Ishikawa (cell line): ENCODE data around the gene PDE11A.

Experiments used
- CEBPB ChIP-seq: IDR thresholded peaks from 2 replicates; pipeline ENCODE4 v1.6.1; 2012
- CREB1 ChIP-seq: IDR thresholded peaks from 2 replicates; pipeline ENCODE4 v1.6.1; 2012; ENCODE audit warnings: low read depth
- EGR1 ChIP-seq: IDR thresholded peaks from 2 replicates; pipeline ENCODE4 v1.6.1; 2012
- EP300 ChIP-seq: IDR thresholded peaks from 2 replicates; pipeline ENCODE4 v1.6.1; 2012; ENCODE audit warnings: borderline replicate concordance
- FOXM1 ChIP-seq: IDR thresholded peaks from 2 replicates; pipeline ENCODE4 v1.6.1; 2012; ENCODE audit warnings: low read depth, borderline replicate concordance
- NFIC ChIP-seq: IDR thresholded peaks from 2 replicates; pipeline ENCODE4 v1.6.1; 2012
- RAD21 ChIP-seq: IDR thresholded peaks from 2 replicates; pipeline ENCODE4 v1.6.1; 2012; ENCODE audit warnings: low read depth
- TAF1 ChIP-seq: IDR thresholded peaks from 2 replicates; pipeline ENCODE4 v1.6.1; 2012; ENCODE audit warnings: low read depth, mild to moderate bottlenecking
- TCF12 ChIP-seq: IDR thresholded peaks from 2 replicates; pipeline ENCODE4 v1.6.1; 2012; ENCODE audit warnings: low read depth
- TEAD4 ChIP-seq: IDR thresholded peaks from 2 replicates; pipeline ENCODE4 v1.6.1; 2012
- YY1 ChIP-seq: IDR thresholded peaks from 2 replicates; pipeline ENCODE4 v1.6.1; 2012; ENCODE audit warnings: low read depth
- ZBTB7A ChIP-seq: IDR thresholded peaks from 2 replicates; pipeline ENCODE4 v1.6.1; 2012; ENCODE audit warnings: low read depth
- TF ChIP-seq, protein P1 (sequence below): IDR thresholded peaks from 2 replicates; pipeline ENCODE4 v1.6.1; 2012
- TF ChIP-seq, protein P2 (sequence below): IDR thresholded peaks from 2 replicates; pipeline ENCODE4 v1.6.1; 2012; ENCODE audit warnings: low read depth, mild to moderate bottlenecking
- TF ChIP-seq, protein P3 (sequence below): IDR thresholded peaks from 2 replicates; pipeline ENCODE4 v1.6.1; 2012

The PDE11A gene

DNA sequence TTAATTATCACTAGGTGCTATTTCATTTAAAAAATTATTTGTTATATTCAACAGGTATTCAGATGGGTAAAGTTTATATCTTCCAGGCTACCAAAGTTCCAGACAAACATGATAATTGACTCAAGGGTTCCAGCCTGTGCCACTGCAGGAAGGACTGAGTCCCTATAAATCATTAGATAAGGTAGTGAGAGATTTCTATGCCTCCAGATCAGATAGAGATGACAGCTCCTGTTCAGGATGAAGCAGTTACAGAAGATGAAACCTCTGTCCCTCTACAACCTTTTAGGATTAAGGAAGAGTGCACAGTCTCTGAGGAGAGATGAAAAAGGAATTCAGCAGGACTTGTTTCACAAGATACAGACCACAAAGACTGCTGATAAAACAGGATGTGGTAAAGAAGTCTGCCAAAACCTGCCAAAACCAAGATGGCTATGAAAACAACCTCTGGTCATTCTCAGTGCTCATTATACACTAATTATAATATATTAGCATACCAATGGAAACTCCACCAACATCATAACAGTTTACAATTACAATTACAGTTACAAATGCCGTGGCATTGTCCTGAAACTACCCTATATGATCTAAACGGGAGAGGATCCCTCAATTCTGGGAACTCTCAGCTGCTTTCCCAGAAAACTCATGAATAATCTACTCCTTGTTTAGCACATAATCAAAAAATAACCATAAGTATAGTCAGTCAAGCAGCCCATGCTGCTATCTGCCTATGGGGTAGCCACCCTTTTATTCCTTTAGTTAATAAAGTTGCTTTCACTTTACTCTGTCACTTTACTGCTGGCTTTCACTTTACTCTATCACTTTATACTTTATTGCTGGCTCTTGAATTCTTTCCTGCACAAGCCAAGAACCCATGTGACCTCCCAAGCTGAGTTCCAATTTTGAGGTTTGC is 288.5 kb downstream of the PDE11A start:
- TF ChIP-seq NFIC (no peak), TAF1 (no peak), RAD21 (no peak)
- TF ChIP-seq, protein P1, sequence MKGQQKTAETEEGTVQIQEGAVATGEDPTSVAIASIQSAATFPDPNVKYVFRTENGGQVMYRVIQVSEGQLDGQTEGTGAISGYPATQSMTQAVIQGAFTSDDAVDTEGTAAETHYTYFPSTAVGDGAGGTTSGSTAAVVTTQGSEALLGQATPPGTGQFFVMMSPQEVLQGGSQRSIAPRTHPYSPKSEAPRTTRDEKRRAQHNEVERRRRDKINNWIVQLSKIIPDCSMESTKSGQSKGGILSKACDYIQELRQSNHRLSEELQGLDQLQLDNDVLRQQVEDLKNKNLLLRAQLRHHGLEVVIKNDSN = no peak

DNA sequence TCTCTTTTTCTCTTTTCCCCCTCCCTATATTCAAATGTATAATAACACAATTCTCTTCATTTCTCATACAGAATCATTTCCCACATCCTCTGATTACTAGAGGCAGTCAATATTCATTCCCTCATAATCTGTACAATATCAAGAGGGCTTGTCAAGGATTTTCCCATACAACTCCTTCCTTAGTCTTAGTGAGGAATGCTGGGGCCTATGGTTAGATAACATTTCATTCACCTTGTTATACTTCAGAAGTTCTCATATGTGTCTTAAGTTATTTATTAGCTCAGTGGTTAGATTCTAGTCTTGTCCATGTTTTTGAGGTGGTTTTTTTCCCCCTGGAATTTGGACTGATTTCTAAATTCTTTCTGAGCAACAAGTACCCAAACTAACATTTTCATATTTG is 289.5 kb downstream of the PDE11A start:
- no peak for TF ChIP-seq RAD21
- no peak for TF ChIP-seq FOXM1
- TF ChIP-seq CREB1 = no peak

DNA sequence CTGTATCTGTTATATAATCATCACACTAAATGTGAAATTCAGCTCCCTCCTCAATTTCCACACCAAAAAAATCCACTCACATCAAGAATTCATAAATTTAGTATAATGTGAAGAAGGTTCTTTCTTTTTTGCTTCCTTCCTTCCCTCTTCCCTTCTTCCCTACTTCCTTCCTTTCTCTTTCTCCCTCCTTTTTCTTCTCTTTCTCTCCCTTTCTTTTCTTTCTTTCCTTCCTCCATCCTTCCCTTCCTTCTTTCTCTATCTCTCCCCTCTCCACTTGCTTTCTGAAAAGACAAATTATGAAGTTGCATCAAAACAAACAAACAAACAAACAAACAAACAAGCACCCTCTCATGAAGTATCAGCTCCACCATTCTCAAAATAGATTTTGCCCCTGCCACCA is 290.0 kb downstream of the PDE11A start:
- TF ChIP-seq ZBTB7A (no peak), TCF12 (no peak), NFIC (no peak), FOXM1 (no peak), EP300 (no peak), RAD21 (no peak), CREB1 (no peak), CEBPB (no peak), YY1 (no peak), EGR1 (no peak), TAF1 (no peak), TEAD4 (no peak)
- TF ChIP-seq, protein P2, sequence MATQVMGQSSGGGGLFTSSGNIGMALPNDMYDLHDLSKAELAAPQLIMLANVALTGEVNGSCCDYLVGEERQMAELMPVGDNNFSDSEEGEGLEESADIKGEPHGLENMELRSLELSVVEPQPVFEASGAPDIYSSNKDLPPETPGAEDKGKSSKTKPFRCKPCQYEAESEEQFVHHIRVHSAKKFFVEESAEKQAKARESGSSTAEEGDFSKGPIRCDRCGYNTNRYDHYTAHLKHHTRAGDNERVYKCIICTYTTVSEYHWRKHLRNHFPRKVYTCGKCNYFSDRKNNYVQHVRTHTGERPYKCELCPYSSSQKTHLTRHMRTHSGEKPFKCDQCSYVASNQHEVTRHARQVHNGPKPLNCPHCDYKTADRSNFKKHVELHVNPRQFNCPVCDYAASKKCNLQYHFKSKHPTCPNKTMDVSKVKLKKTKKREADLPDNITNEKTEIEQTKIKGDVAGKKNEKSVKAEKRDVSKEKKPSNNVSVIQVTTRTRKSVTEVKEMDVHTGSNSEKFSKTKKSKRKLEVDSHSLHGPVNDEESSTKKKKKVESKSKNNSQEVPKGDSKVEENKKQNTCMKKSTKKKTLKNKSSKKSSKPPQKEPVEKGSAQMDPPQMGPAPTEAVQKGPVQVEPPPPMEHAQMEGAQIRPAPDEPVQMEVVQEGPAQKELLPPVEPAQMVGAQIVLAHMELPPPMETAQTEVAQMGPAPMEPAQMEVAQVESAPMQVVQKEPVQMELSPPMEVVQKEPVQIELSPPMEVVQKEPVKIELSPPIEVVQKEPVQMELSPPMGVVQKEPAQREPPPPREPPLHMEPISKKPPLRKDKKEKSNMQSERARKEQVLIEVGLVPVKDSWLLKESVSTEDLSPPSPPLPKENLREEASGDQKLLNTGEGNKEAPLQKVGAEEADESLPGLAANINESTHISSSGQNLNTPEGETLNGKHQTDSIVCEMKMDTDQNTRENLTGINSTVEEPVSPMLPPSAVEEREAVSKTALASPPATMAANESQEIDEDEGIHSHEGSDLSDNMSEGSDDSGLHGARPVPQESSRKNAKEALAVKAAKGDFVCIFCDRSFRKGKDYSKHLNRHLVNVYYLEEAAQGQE = no peak
- TF ChIP-seq, protein P3, sequence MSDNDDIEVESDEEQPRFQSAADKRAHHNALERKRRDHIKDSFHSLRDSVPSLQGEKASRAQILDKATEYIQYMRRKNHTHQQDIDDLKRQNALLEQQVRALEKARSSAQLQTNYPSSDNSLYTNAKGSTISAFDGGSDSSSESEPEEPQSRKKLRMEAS = no peak
- TF ChIP-seq, protein P1 = no peak

DNA sequence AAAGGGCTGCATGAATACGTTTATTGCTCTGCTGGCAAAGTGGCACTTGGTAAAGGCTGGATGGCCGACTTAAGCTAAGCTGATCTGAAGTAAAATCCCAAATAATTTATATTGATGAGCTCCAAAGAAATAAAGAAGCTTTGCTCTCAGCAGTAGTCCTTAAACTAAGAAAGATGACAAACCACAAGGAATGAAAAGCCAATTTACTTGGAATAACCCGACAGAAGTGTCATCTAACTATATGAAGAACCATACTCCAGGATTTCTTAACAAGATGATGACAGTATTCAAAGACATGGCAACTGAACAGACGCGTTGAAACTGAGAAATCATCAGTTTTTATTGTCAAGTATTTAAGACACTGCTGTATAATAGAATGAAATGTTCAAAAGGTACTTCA is 294.1 kb downstream of the PDE11A start:
- no peak for TF ChIP-seq RAD21
- no peak for TF ChIP-seq TCF12
- TF ChIP-seq EP300 = no peak
- no peak for TF ChIP-seq FOXM1
- TF ChIP-seq CREB1 = no peak
- no peak for TF ChIP-seq EGR1
- no peak for TF ChIP-seq ZBTB7A
- TF ChIP-seq, protein P3 = no peak
- no peak for TF ChIP-seq NFIC
- no peak for TF ChIP-seq YY1
- TF ChIP-seq CEBPB = no peak
- TF ChIP-seq, protein P2 = no peak
- TF ChIP-seq TEAD4 = no peak
- TF ChIP-seq, protein P1 = no peak
- no peak for TF ChIP-seq TAF1

DNA sequence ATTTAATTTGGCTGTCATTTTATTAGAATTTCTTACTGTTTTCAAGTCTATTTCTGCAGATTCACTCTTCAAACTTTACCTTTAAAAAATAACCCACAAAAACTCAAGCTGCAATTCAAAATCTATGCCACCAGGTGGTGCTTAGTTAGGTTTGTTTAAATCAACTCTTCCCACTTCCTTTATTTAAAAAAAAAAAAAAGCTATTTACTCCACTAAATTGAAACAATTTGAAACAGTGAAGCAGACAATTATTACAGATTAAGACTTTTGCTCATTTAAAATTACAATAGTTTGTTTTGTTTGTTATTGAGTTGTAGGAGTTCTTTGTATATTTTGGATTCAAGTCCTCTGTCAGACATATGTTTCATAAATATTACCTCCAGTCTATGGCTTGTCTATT is 300.0 kb downstream of the PDE11A start:
- TF ChIP-seq NFIC (no peak), RAD21 (peak; percentile 25; the same call in 1 of the 2 replicates)

DNA sequence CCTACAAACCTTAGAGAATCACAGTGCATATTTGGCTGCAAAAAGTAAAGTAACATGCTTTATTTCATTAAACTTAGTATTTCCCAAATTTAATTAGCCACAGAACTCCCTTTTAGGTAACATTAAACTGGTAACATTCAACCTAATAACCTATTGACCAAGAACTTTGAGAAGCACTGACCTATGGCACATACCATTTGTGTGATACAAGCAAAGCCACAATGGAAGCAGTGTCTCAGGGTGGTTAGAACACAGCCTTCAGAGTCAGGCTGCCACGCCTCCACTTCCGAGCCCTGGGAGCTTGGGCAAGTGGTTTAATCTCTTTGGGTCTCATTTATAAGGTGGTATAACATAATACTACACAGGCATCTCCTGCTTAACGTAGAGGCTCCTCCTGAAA is 301.4 kb downstream of the PDE11A start:
- no peak for TF ChIP-seq TCF12
- TF ChIP-seq, protein P1 = no peak
- no peak for TF ChIP-seq EP300
- no peak for TF ChIP-seq NFIC
- no peak for TF ChIP-seq ZBTB7A
- TF ChIP-seq TEAD4 = no peak
- TF ChIP-seq CEBPB = no peak
- TF ChIP-seq TAF1 = no peak
- no peak for TF ChIP-seq FOXM1
- no peak for TF ChIP-seq YY1
- TF ChIP-seq, protein P3 = no peak
- no peak for TF ChIP-seq RAD21
- TF ChIP-seq EGR1 = no peak
- TF ChIP-seq CREB1 = no peak
- TF ChIP-seq, protein P2 = no peak
